ENCODE data around the gene DGCR2. TPM values are rescaled to one million over a fixed set of nuclear protein-coding genes. Genes with fewer than 3 reads are reported as not detected.
A peak's percentile ranks its signal among the peaks of the same experiment; 100 is the strongest.
"Not testable (repeated sequence)": the region's sequence is repeated elsewhere in the genome, so short reads cannot be mapped to it uniquely, and the experiment has no call there.

DGCR2 gene
- total and polyA plus RNA-seq, 12 donors, result 24.3 to 70.1 (median 51.9) TPM

DNA sequence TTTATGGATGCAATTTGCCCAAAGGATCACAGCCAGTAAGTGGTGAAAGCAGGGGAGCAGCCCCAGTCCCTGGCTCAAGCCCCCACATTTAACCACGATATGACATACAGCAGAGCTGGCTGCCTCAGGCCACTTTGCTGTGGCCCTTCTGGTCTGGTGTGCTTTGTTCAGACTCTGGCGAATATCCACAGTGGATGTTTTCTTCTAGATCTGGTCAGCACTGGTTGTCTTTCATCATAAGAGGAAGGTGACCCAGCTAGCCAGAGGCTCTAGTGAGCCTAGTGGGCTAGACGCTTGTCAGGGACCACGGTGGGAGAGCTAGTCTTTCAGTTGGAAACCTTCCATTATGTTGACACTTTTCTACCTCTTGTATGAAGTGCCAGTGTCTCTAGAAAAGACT lies 42.5 kb downstream of the DGCR2 start:
- no peak for DNase-seq
- TF ChIP-seq POLR2A (IDR thresholded peaks at IDR 0.05), result no peak
- TF ChIP-seq, protein P1, sequence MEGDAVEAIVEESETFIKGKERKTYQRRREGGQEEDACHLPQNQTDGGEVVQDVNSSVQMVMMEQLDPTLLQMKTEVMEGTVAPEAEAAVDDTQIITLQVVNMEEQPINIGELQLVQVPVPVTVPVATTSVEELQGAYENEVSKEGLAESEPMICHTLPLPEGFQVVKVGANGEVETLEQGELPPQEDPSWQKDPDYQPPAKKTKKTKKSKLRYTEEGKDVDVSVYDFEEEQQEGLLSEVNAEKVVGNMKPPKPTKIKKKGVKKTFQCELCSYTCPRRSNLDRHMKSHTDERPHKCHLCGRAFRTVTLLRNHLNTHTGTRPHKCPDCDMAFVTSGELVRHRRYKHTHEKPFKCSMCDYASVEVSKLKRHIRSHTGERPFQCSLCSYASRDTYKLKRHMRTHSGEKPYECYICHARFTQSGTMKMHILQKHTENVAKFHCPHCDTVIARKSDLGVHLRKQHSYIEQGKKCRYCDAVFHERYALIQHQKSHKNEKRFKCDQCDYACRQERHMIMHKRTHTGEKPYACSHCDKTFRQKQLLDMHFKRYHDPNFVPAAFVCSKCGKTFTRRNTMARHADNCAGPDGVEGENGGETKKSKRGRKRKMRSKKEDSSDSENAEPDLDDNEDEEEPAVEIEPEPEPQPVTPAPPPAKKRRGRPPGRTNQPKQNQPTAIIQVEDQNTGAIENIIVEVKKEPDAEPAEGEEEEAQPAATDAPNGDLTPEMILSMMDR (IDR thresholded peaks at IDR 0.05), result no peak
- no peak overlapping the region for H3K4me3 ChIP-seq
- H3K9me3 ChIP-seq (replicated peaks in 1 of 3), result no peaks in the 10 kb centered on the region
- intact Hi-C loops (cut with DNase I), result no loop called here
- H3K36me3 ChIP-seq (replicated peaks in 1 of 2), result peaks cover 0 to 5% of the 10 kb centered on the region in 2 donors
- no peaks in the 10 kb centered on the region for H3K27me3 ChIP-seq
- no peaks in the 10 kb centered on the region for H3K4me1 ChIP-seq (replicated peaks in 1 of 2)
- WGBS, 4 donors, result 90 to 95% (median 92%) methylated on average over 3 to 4 of the region's 4 CpGs
- no peak overlapping the region for H3K27ac ChIP-seq

DNA sequence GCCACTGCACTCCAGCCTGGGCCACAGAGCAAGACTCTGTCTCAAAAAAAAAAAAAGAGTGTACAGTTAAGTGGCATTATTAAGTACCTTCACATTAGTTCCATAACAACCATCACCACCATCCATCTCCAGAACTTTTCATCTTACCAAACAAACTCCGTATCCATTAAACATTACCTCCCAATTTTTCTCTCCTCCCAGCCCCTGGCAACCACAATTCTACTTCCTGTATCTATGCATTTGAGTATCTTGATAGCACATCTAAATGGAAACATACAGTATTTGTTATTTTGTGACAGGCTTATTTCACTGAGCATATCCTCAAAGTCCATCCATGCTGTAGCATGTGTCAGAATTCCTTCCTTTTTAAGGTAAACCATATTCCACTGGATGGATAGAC lies 46.8 kb downstream of the DGCR2 start:
- no peaks in the 10 kb centered on the region for H3K9me3 ChIP-seq (replicated peaks in 1 of 3)
- H3K27ac ChIP-seq, result no peak overlapping the region
- no peak for TF ChIP-seq POLR2A (IDR thresholded peaks at IDR 0.05)
- TF ChIP-seq, protein P1 (IDR thresholded peaks at IDR 0.05), result no peak
- H3K4me1 ChIP-seq (replicated peaks in 1 of 2), result peaks cover 0 to 3% of the 10 kb centered on the region in 2 donors
- peaks cover 0 to 17% of the 10 kb centered on the region in 2 donors for H3K36me3 ChIP-seq (replicated peaks in 1 of 2)
- 51 to 97% (median 93%) methylated on average over 1 of the region's 1 CpG for WGBS, 4 donors
- H3K27me3 ChIP-seq, result no peaks in the 10 kb centered on the region
- DNase-seq, result no peak
- no peak overlapping the region for H3K4me3 ChIP-seq
- intact Hi-C loops (cut with DNase I), result no loop called here

DNA sequence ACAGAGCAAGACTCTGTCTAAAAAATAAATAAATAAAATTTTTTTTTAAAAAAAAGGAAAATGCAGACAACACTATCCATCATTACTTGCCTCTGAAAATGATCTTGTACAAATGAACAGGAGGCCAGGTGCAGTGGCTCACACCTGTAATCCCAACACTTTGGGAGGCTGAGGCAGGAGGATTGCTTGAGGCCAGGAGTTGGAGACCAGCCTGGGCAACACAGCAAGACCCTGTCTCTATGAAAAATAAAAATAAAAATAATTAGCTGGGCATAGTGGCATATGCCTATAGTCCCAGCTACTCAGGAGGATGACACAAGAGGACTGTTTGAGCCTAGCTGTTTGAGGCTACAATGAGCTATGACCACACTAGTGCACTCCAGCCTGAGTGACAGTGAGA lies 49.4 kb downstream of the DGCR2 start:
- H3K27ac ChIP-seq; H3K4me3 ChIP-seq; H3K4me1 ChIP-seq (replicated peaks in 1 of 2); H3K27me3 ChIP-seq; H3K9me3 ChIP-seq (replicated peaks in 1 of 3); intact Hi-C loops (cut with DNase I); DNase-seq: not testable (repeated sequence)
- H3K36me3 ChIP-seq (replicated peaks in 1 of 2), result peaks cover 0 to 23% of the 10 kb centered on the region in 2 donors

DNA sequence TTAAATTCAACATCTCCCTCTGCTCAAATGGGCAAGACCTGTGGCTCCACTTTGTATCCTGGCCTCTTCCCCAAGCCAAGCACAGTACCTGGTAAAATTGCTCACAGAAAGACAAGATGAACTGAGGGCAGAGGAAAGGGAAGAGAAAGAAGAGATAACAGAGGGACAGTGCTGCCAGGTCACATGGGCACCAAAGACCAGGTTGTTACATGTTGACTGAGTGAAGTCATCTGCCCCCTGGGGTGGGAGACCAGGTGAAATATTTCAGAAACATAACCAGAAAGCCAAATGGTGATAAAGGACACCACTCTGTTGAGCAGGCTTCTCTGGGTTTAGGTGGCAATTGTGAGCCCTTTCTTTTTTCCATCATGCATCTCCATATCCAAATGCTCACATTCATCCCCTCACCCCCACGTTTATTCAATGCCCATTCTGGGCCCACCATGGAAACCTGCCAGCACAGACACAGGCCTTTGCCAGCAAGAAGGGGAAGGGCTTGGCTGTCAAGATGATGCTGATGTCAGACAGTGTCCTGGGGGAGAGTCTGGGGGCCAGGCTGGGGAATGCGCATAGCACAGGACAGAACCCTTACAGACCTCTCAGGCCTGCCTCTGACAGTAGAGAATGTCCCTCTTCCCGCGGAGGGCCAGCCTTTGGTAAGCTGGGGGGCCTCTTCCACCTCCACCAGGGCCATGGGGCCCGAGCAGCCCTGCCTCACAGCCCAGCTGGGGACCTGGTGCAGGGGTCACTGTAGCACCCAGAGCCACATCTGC lies 51.6 kb downstream of the DGCR2 start:
- Histone ChIP-seq H3K9me3 (replicated peaks in 1 of 3) (no peaks in the 10 kb centered on the region), H3K4me3 (no peak overlapping the region), H3K27me3 (no peaks in the 10 kb centered on the region), H3K36me3 (replicated peaks in 1 of 2) (peaks cover 0 to 42% of the 10 kb centered on the region in 2 donors), H3K27ac (no peak overlapping the region), H3K4me1 (replicated peaks in 1 of 2) (peaks cover 3 to 14% of the 10 kb centered on the region in 2 donors)
- intact Hi-C loops (cut with DNase I), result no loop called here
- WGBS, 4 donors, result 67 to 75% (median 70%) methylated on average over 5 of the region's 5 CpGs
- TF ChIP-seq, protein P1 (IDR thresholded peaks at IDR 0.05), result no peak
- TF ChIP-seq POLR2A (IDR thresholded peaks at IDR 0.05), result no peak
- peak in 1 of 7 donors; percentile 42 for DNase-seq

DNA sequence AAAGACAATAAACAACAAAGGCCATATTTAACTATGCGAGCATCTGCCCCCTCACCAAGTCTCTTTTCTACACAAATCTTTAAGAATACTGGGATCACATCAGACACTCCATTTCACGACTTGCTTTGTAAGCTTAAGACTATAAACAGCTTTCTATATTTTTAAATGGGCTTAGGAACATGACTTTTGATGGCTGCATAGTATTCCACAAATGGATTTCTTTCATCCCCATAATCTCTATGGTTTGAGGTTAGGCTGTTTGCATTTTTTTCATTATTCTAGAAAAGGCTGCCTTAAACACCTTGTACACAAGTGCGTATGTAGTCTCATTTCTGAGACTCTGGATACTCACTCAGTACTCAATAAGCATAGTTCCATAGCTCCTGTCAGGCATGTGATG lies 52.8 kb downstream of the DGCR2 start:
- Histone ChIP-seq H3K36me3 (replicated peaks in 1 of 2) (peaks cover 0 to 52% of the 10 kb centered on the region in 2 donors), H3K4me3 (no peak overlapping the region), H3K9me3 (replicated peaks in 1 of 3) (no peaks in the 10 kb centered on the region), H3K27me3 (no peaks in the 10 kb centered on the region), H3K27ac (no peak overlapping the region), H3K4me1 (replicated peaks in 1 of 2) (peaks cover 3 to 14% of the 10 kb centered on the region in 2 donors)
- DNase-seq, result no peak
- 93 to 97% (median 96%) methylated on average over 3 of the region's 3 CpGs for WGBS, 4 donors
- TF ChIP-seq POLR2A (IDR thresholded peaks at IDR 0.05), result no peak
- TF ChIP-seq, protein P1 (IDR thresholded peaks at IDR 0.05), result no peak
- intact Hi-C loops (cut with DNase I), result no loop called here

All from adrenal gland (tissue), 12 donors.